ENCODE results near the gene MED14.

MED14 gene

DNA sequence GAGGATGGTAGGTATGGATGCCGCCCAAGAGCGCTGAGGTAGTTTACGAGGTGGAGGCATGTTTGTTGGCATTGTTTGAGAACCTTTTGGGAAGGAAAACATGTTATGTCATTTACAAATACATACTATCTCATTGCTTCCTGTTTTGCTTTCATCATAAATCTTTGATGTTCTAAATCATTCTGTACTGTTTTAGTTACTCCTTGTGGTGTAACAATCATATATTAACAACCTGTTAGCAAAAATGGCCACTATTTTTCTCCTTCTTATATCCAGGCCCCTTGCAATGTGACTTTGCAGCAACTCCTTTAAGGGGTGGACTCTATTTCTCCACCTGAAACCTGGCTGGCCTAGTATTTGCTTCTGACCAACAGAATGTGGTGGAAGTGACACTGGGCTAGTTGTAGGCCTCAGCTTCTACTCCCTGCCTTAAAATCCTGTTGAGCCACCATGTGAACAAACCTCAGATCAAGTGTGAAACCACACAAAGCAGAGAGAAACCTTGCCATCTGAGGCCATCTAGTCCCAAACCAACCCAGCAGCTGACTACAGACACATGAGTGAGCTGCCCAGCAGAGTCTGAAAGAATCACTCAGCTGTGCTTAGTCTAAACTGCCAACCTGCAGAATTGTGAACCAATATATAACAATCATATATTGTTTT, 72.1 kb downstream of the MED14 start:
- DNase-seq: no peak

DNA sequence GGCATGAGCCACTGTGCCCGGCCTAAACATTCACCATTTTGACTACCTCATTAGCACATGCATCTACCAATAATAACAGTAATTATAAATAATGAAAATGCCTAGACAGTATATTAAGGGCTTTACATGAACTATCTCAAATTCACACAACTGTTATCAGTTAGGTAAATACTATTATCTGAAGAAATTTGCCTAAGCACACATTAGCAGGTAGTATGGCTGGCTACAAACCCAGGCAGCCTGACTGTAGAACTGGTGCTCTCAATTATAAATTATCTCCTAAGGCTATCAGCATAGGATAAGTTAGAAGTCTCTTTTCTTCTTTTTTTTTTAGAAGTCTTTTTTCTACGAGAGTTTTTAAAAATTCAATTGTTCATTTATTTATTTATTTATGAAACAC, 73.9 kb downstream of the MED14 start:
- DNase-seq: no peak

DNA sequence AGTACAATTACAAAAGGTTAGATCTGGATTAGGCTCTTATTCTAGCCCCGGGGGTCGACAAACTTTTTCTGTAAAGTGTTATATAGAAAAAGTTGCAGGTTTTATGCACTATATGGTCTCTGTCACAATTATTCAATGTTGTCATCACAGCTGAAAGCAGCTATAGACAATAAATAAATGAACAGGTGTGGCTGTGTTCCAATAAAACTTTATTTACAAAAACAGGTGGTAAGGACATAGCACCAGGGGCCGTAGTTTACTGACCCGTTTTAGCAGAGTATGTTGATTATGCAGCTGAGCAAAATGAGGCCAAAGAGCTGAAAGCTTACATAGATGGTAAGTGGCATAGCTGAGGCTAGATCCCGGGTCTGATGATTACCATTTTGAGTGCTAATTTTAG, 75.0 kb downstream of the MED14 start:
- no peak for DNase-seq

DNA sequence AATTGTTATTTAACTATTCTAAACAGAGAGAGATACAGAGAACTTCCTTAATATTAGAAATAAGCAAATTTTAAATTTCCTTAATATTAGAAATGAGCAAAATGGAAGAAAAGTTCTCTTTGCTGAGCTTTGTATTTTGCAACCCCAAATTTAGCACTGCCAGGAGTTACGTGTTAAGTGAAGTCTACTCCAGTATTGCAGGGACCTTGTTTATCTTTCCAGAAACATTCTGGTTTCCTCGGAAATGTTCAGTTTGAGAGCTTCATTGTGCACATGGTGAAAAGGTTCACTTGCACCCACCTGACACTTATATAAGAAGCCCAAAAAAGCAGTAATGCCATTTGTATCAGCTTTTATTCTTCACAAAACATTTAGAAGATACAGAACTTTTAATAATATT, 81.8 kb downstream of the MED14 start:
- DNase-seq: no peak

DNA sequence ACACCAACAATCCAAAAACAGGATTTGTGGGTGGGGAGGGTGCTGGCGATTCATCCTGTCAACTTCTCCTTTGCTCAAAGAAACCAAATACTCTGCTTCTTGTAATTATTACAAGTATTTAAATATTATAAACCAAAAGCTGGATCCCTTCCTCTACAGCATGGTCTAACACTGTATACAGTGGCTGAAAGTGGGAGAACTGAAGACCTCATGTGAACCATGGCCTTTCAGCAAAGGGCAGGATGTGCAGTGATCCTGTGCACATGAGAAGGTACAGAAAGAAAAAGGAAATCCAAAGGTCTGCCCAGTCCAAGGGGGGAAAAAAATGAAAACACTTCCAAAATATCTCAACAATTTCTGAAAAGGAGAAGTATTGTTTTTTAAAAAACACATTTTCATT, 82.7 kb downstream of the MED14 start:
- no peak for DNase-seq

DNA sequence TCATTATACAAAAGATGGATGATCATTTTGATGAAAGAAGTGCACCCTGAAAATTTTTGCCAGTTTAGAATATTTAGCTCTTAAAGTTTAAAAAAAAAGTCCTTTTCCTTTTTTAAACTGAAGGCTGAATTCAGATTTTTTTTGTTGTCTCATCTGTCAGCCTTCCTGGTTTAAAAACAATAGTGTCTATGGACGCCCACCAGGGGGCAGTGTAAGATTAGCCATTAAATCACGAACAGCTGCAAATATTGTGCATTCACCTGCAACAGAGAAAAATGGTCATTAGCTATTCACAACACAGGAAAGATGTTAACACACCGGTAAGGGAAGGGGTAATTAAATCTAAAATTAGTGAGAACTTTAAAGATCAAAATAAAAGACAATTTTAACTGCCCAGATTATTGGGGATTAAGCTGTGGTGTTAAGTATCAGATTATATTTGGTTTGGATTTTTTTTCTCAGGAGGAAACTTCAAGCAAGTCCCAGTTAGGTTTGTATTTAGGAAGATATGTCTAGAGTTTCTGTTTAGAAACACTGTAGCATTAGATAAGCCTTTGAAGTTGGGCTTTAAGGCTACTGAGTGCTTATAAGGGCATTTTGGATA, 83.6 kb downstream of the MED14 start:
- DNase-seq: peak; percentile 44

DNA sequence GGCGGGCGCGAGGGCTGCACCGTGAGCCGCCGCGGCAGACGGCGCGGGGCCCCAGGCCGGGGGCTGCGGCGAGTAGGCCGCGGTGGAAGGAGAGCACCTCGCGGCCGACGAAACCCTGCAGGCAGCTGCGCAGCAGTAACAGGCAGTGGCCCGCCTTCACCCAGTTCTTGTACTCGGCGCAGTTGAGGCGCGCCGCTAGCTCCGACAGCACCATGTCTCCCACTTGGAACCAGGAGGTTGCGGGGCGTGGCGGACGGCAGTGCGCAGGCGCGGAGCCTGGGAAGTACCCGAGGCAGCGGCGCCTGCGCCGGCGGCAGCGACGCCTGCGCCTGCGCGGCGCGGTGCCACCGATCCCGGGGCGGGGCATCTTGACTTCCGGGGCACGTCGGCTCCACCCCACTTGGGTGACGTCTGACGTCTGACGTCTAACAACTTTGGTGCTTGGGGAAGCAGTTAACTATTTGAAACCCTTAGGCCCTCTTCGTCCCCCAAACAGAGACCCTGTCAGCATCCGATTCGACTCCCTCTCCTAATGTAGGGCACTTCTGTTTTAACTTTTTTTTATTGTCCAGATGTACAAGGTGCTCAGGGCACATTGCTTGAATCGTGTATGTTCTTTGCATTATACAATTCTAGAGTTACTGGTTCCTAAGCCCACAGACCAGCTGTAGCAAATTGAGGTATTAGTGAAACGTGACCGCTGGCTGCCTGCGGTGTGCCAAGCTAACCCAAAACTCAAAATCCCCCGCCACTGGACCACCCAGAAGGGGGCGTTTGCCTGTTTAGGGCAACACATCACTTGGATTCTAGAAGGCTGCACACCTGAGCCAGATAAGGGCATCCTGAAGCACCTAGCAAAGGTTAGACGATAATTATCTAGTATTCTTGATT, 87.8 kb downstream of the MED14 start, which contains the start of gene CXorf38:
CXorf38 (minus strand) TSS at position 255 of the 891 bp plus-strand sequence; CDS start at position 214, 41 bp downstream.
- DNase-seq: peak; percentile 61

DNA sequence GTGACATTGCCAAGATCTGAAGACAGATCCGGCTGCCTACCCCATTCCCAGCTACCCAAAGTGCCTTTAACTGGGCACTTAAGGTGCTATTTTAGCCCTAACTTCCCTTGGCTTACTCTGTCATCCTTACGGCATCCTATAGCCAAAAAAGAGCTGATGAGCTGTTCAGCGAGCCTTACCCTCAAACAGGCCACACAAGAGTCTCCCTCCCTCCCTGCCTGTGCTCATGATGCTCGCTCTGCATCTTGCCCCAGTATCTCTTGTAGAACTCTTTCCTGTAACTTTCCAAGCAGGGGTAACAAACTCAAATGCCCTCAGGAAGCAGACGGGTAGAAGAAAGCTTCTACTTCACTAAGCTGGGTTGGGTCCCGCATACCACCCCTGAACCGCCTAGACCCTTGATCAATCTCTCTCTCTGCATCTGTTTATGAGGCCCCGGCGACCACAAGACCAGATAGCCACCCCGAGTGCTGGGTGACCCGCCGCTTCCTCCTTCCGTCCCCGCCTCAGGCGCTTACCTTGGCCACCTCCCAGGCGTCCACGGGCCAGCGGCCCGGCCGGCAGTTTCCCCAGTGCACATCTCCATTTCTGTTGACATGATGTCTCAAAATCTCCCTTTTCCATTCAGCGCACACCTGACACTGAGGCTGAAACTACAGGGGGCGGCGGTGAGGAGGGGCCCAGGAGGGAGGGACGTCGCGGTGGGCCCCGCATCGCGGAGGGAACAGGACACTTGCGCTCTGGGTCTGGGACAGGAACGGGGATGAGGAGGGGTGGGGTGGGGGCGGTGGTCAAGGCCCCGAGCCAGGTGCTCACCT, 88.6 kb downstream of the MED14 start:
- peak; percentile 1 for DNase-seq

DNA sequence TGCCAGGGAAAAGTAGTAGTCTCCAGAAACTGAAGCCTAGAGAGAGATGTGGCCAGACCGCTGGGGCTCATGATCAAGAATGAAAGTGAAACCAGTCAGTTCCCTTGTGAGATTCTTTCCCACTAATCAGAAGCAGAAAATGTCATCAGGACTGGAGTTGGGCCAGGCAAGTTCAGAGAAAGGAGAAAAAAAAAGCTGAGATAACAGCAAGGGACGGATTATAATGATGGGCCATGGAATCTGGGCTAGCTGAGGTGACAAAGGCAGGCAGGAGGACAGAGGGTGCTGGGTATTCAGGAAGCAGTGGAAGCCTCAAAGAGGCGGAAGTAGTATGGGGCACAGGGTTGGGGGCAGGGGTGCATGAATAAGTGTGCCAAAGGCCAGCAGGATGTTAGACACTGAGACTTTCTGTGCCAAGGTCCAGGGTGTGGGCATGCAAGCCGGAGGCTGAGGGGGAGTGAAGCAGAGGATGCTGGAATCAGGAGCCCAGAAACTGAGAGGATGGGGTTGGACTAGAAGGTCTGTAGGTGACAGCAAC, 90.5 kb downstream of the MED14 start:
- no peak for DNase-seq

DNA sequence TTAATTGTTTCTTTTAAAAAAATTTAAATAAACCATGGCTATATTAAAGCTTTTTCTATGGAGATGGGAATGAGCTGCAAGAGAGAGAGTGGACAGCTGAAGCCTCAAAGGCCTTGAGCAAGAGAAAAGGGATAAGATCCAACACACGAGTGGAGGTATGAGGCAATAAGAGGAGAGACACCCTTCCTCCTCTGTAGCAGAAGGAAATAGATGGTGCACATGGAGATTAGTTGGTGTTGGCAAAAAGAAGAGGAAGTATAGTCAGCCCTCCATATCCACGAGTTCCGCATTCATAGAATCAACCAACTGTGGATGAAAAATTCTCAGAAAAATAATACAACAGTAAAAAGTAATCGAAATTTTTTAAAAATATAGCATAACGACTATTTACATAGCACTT, 91.2 kb downstream of the MED14 start:
- no peak for DNase-seq

DNA sequence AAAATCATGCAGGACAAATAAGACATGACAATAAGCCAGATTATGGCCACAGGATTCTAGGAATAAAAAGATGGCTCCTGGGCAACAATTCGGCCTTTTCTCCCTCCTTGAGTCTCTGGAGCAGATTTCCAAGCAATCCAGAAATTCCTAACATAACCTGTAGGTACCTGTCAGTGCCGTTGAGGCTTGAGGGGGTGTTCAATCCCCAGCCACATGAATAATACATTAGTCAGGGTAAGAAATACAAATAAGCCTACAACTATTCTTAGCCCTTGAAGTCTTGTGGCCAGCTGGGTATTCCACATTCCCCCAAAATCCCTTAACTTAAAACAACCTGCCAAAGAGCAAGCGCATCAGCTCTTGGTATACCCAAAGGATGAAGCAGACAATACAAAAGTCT, 97.7 kb downstream of the MED14 start:
- DNase-seq: no peak

DNA sequence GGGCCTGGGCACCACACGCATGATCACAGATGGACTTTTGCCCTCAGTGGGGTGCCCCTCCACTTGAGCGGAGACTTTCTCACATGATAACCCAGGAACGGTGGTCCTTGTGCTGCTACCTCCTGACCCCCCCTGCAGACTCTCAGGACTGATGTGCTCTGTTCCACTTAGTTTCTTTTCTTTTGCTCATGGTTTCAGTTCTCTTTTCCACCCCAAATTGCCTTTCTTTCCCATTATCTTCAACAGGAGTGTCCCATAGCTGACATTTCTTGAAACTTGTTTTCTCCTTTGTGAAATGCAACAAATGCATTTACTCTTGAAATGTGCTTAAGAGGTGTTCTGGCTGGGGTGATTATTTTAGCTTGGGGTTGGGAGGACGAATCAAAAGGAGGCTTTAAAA, 103.1 kb downstream of the MED14 start:
- DNase-seq: no peak

DNA sequence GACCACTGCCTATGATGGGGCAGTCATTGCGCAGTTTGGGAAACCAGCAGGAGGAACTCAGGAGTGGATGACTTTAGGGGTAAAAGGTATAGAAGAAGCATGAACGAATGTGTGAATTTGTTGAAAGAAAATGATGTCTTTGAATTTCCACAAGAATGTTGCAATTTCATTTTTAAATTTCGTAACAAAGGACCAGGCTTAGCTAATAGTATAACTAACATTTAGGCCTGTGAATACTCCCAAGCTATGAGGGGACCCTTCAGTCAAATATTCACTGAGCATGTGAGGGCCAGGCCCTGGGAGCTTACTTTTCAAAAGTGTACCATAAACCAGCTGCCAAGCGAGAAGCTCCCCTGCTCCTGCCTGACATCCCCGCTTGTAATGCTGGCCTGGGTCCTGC, 106.8 kb downstream of the MED14 start:
- no peak for DNase-seq

DNA sequence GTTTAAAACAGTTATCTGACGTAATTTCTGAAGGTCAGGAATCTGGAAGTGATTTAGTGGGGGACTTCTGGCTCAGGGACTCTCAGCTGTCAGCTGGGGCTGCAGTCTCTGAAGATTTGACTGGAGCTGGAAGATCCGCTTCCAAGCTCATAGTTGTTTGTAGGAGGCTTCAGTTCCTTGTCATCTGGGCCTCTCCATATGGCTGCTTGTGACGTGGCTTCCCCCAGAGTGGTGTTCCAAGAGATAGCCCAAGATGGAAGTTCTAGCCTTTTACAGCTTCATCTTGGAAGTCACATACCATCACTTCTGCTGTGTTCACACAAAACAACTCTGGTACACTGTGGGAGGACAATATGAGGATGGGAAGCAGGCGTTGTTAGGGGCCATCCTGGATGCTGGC, 110.0 kb downstream of the MED14 start:
- DNase-seq: no peak

DNA sequence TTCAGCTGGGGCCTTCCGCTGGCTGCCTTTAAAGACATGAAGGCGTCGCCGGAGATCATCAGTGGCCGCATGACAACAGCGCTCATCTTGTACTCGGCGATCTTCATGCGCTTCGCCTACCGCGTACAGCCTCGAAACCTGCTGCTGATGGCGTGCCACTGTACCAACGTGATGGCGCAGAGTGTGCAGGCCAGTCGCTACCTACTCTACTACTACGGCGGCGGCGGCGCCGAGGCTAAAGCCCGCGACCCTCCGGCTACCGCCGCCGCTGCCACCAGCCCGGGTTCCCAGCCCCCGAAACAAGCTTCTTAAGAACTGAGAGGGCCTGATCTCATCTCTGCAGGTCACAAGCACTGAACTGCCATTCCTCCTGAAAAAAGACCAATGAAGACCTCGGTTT, 111.7 kb downstream of the MED14 start:
- no peak for DNase-seq

DNA sequence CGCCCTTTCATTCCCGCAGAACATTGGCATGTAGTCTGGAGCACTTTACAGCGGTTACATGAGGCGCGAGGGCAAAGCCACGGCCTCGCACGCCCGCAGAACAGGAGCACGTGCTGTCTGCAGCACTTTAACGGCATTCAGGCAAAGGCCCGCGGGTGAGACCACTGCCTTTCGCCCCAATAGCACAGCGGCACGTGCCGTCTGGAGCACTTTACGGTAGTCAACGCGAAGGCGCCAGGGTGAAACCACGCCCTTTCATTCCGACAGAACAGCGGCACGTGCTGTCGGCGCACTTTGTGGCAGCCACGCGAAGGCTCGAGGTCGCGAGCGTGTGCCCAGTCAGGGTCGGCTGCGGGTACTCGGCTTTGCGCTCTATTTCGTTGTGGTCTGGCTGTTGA, 112.2 kb downstream of the MED14 start, which contains the start of gene MPC1L:
MPC1L (plus strand) TSS at position 290 of the 398 bp plus-strand sequence. CDS start 138 bp downstream, outside the sequence.
- DNase-seq: no peak

DNA sequence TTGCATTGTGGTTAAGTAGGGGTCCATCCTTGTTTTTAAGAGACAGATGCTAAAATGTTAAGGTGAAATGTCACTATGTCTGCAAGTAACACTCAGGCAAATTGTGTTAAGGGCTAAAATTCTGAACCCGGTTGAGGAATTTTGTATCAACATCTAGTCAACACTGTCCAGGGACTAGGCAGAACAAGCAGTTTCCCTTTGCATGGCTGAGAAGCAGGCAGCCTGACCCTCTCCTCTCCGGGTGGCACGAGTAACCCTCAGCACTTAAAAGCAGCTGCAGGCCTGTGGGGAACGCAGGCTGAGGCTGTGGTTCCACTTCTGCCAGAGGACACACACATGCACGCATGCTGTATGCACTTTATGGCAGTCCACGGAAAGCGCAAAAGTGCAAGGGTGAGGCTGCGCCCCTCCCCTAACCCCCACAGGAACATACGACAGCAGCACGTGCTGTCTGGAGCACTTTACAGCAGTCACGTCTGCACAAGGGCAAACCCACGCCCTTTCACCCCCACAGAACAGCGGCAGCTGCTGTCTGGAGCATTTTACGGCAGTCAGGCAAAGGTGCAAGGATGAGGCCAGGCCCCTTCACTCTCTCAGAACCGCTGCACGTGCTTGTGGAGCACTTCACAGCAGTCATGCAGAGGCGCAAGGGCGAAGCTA, 112.7 kb downstream of the MED14 start:
- DNase-seq: no peak

DNA sequence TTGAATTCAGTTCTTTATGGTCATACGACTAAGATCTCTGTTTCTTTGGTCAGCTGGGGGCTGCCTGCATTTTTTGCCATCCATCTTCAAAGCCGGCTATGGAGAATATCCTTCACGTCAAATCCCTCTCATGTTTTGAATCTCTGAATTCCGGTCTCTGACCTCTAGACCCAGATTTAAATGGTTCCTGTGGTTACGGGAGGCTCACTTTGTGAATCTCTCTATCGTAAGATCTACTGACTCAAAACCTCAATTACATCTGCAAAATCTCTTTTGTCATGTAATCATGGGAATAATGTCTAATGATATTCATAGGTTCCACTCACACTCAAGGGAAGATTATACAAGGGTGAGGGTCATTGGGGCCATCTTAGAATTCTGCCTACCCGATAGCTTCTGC, 117.8 kb downstream of the MED14 start:
- DNase-seq: no peak

DNA sequence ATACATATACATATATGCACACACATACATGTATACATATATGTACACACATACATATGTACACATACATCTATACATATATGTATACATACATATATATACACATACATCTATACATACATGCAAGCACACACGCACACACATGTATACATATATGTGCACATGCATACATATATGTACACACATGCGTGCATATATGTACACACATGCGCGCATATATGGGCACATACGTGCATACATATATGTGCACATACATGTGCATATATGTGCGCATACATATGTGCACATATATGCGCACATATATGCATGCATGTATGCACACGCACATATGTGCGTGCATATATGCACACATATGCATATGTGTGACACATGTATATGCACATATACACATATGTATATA, 119.4 kb downstream of the MED14 start:
- no peak for DNase-seq

DNA sequence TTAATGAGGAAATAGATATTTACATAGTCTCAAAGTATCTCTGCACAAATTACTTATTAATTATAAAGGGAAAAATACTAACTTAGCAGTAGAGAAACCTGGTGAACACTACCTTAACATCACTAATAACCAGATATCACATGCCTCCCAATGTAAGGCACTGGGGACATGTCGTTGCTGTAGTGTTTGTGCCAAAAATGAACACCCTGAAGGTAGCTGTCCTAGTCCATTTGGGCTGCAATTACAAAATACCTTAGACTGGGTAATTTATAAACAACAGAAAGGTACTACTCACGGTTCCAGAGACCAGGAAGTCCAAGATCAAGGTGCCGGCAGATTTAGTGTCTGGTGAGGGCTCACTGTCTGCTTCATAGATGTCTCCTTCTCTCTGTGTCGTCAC, 122.8 kb downstream of the MED14 start:
- no peak for DNase-seq

DNA sequence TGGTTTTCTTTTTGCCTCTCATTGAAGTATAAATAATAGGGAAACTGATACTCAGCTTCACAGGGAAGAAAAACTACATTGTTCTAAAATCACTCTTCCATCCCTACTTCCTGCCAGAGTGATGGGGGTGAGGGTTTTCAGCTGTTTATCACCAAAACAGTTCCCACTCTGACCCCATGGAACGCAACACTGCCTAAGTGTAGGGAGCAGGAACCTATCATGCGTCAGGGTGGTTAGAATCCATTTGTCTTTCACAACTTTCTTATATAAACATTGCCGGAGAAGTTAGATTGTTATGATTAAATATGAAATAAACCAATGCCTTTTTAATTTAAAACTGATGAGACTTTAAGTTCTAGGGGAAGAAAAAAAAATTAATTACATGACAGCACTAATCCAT, 128.0 kb downstream of the MED14 start:
- no peak for DNase-seq

DNA sequence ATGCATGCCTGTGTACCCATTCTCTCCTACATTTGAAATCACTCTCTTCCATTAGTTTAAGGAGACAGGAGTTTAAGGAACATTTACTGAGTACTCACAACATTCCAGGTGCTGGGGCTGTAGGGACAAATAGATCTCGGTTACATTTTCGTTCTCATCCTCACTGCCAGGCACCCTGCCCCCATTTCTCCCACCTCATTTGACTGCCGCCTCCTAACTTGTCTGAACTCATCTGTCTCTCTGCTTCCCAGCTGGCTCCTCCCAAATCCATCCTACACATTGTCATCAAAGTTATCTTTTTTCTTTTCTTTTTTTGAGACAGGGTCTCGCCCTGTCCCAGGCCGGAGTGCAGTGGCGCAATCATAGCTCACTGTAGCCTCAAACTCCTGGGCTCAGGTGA, 131.9 kb downstream of the MED14 start:
- DNase-seq: no peak

All from NCI-H2171 (cell line).